LNCaP clone FGC (cell line): ENCODE data around the gene LMOD1.
"Not testable (repeated sequence)": the region's sequence is repeated elsewhere in the genome, so short reads cannot be mapped to it uniquely, and the experiment has no call there.

Source experiments
- DNase-seq: peaks from one replicate; pipeline ENCODE4 v3.0.0-alpha.2; 2011; ENCODE audit warnings: low read depth
- H3K4me3 ChIP-seq: 2 replicates; pipeline ENCODE4 v1.5.1; 2011; ENCODE audit warnings: mild to moderate bottlenecking, low read depth, low read length, control low read depth
- CTCF ChIP-seq: IDR thresholded peaks from 2 replicates; pipeline ENCODE4 v1.5.1; 2012; ENCODE audit warnings: mild to moderate bottlenecking; ENCODE audit not compliant: control insufficient read depth, insufficient read depth; ENCODE audit errors: extremely low read depth

Gene LMOD1

DNA sequence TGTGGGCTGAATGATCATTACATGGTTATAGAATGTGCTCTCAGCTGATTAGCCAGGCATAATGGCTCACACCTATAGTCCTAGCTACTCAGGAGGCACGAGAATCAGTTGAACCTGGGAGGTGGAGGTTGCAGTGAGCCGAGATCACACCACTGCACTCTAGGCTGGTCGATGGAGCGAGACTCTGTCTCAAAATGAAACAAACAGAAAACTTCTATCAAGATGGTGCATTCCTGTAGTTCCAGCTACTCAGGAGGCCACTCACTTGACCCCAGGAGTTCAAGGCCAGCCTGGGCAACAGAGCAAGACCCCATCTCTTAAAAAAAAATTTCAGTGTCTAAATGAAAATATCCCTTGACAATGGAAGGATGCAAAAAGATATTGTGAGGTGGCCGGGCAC, 19.8 kb upstream of the LMOD1 start:
- no peak overlapping the region for H3K4me3 ChIP-seq
- TF ChIP-seq CTCF: no peak
- no peak for DNase-seq

- H3K4me3 ChIP-seq: no peak overlapping the region
- DNase-seq: no peak
- TF ChIP-seq CTCF: no peak
Observed at GRCh38 chr1:201964261-201964660, 17.9 kb upstream of the LMOD1 start.

DNA sequence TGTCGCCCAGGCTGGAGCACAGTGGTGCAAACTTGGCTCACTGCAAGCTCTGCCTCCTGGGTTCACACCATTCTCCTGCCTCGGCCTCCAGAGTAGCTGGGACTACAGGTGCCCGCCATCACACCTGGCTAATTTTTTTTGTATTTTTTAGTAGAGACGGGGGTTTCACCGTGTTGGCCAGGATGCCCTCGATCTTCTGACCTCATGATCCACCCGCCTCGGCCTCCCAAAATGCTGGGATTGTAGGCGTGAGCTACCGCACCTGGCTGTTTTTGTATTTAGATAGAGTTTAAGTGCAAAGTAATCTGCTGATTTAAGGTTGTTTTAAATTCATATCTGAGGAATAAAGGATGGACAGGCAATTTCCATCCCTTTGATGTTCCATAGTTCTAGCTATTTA, 16.0 kb upstream of the LMOD1 start:
- not testable (repeated sequence) for DNase-seq, H3K4me3 ChIP-seq

GRCh38 chr1:201958348-201958747, 12.0 kb upstream of the LMOD1 start:
- H3K4me3 ChIP-seq: no peak overlapping the region
- DNase-seq: no peak
- TF ChIP-seq CTCF: no peak

- no peak for TF ChIP-seq CTCF
- H3K4me3 ChIP-seq: peak overlapping the region; percentile 91
- DNase-seq: no peak
Observed at GRCh38 chr1:201955729-201956143, 9.4 kb upstream of the LMOD1 start.

- peak within 1 kb of the TSS; percentile 91 for H3K4me3 ChIP-seq
- peak; percentile 96 for DNase-seq
- TF ChIP-seq CTCF: no peak
Observed at GRCh38 chr1:201955009-201955728, 8.8 kb upstream of the LMOD1 start, which contains the start of gene TIMM17A. Gene TIMM17A (plus strand): TSS chr1:201955503. CDS start chr1:201955527, 24 bp downstream.

DNA sequence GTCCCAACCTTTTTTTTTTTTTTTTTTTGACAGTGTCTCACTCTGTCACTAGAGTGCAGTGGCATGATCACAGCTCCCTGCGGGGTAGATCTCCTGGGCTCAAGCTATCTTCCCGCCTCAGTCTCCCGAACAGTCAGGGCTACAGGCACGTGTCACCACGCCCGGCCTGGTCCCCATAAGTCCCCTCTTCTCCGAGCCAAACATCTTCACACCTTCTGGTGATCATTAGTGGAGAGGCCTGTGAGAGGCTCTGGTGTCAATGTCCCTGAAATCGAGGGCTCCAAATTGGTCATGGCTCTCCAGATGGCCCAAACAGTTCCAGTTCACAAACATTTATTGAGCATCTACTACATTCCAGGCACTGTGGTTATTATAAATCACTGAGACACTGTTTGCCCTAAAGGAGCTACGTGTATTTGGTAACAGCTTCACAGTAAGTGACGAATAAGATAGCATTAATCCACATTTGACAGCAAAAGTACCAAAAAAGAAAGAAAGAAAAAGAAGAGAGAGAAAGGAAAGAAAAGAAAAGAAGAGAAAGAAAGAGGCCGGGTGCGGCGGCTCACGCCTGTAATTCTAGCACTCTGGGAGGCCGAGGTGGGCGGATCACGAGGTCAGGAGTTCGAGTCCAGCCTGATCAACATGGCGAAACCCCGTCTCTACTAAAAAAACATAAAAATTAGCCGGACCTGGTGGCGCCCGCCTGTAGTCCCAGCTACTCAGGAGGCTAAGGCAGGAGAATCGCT, 8.1 kb upstream of the LMOD1 start:
- no peak for TF ChIP-seq CTCF
- DNase-seq: no peak
- H3K4me3 ChIP-seq: peak overlapping the region; percentile 91
